CD8-positive, alpha-beta memory T cell (primary cell): ENCODE results near the gene EDC3. TPM values are rescaled to one million over a fixed set of nuclear protein-coding genes. Genes with fewer than 3 reads are reported as not detected.
A peak's percentile ranks its signal among the peaks of the same experiment; 100 is the strongest.
"Not testable (repeated sequence)": the region's sequence is repeated elsewhere in the genome, so short reads cannot be mapped to it uniquely, and the experiment has no call there.

Source experiments
- CTCF ChIA-PET: fragments of 350-600 bp; sonication (Branson Sonifier 250); formaldehyde crosslinking; loops from one replicate; lab custom pipeline; 2021; ENCODE audit warnings: antibody characterized with exemption; lab: Charles Lee
- POLR2A ChIA-PET: fragments of 350-600 bp; sonication (Branson Sonifier 250); formaldehyde crosslinking; loops from one replicate; lab custom pipeline; 2021; ENCODE audit warnings: antibody characterized with exemption; lab: Charles Lee
- DNase-seq, 5 donors: peaks; one replicate each; pipeline versions ENCODE4 v3.0.0 to v3.0.0-alpha.2; 2020 to 2022; ENCODE audit warnings: mixed read lengths in 1 of 5
- H3K27ac ChIP-seq: one replicate; pipeline ENCODE4 v1.7.0; 2013; ENCODE audit warnings: low read depth, mild to moderate bottlenecking, low read length, moderate library complexity
- H3K27me3 ChIP-seq: 2 replicates; pipeline ENCODE4 v1.7.0; 2013; ENCODE audit warnings: low read length, mild to moderate bottlenecking; ENCODE audit not compliant: insufficient read depth, poor library complexity, severe bottlenecking
- H3K36me3 ChIP-seq: 2 replicates; pipeline ENCODE4 v1.7.0; 2013; ENCODE audit warnings: mild to moderate bottlenecking, low read length, moderate library complexity; ENCODE audit not compliant: insufficient read depth
- H3K4me1 ChIP-seq: 2 replicates; pipeline ENCODE4 v1.7.0; 2013; ENCODE audit warnings: mild to moderate bottlenecking, low read length, moderate library complexity; ENCODE audit not compliant: insufficient read depth
- H3K4me3 ChIP-seq: 2 replicates; pipeline ENCODE4 v1.7.0; 2013; ENCODE audit warnings: mild to moderate bottlenecking, low read length
- H3K9me3 ChIP-seq: 2 replicates; pipeline ENCODE4 v1.7.0; 2013; ENCODE audit warnings: mild to moderate bottlenecking, low read length
- H3K27ac Mint-ChIP-seq, 8 donors: one replicate each; pipeline ENCODE4 v1.8.0; 2020 to 2021; ENCODE audit warnings: mixed read lengths in 8 of 8, mild to moderate bottlenecking in 6 of 8, inconsistent platforms in 3 of 8, moderate library complexity in 3 of 8
- H3K27me3 Mint-ChIP-seq, 2 donors: one replicate each; pipeline ENCODE4 v1.8.0; 2020 to 2021; ENCODE audit warnings: mixed read lengths in 2 of 2, mild to moderate bottlenecking in 1 of 2, moderate library complexity in 1 of 2
- H3K36me3 Mint-ChIP-seq, 3 donors: one replicate each; pipeline ENCODE4 v1.8.0; 2020 to 2021; ENCODE audit warnings: mixed read lengths in 3 of 3, inconsistent platforms in 1 of 3, mild to moderate bottlenecking in 1 of 3
- H3K4me1 Mint-ChIP-seq, 3 donors: one replicate each; pipeline ENCODE4 v1.8.0; 2020 to 2021; ENCODE audit warnings: mixed read lengths in 3 of 3, inconsistent platforms in 1 of 3, mild to moderate bottlenecking in 1 of 3
- H3K4me3 Mint-ChIP-seq, 7 donors: one replicate each; pipeline ENCODE4 v1.8.0; 2020 to 2021; ENCODE audit warnings: mixed read lengths in 7 of 7, mild to moderate bottlenecking in 6 of 7, moderate library complexity in 4 of 7, inconsistent platforms in 2 of 7
- H3K9me3 Mint-ChIP-seq, 5 donors: one replicate each; pipeline ENCODE4 v1.8.0; 2020 to 2022; ENCODE audit warnings: mixed read lengths in 5 of 5, mild to moderate bottlenecking in 3 of 5, moderate library complexity in 2 of 5, inconsistent platforms in 1 of 5
- polyA plus RNA-seq: library from polyadenylated mRNA; unstranded; fragments of 300-500 nt; fragmentation: Illumina TruSeq; gene quantifications from one replicate; pipeline ENCODE4 v1.2.3, GENCODE V29; 2021
- total RNA-seq, 2 experiments: library from RNA; stranded (reverse); gene quantifications; one replicate each; pipeline ENCODE4 v1.2.3, GENCODE V29; 2021

Gene EDC3
- total RNA-seq, result 10 to 100 TPM; 50.9 to 52.0 TPM
- polyA plus RNA-seq, result 29.9 TPM

GRCh38 chr15:74695597-74696397, at the start of gene EDC3:
Gene EDC3, minus strand, starts transcription at chr15:74696024. Its CDS starts 20,900 bp downstream, at chr15:74675124.
- POLR2A ChIA-PET, result interaction anchor here (1.4 kb wide), 1 partner anchor 80 kb away, joined by 5 read pairs; the partner anchor contains the start of gene CLK3

GRCh38 chr15:74742422-74742821, 46.6 kb upstream of the EDC3 start:
- Mint-ChIP-seq H3K4me3 (no peak overlapping the region), H3K4me1 (no peaks in the 10 kb centered on the region)
- POLR2A ChIA-PET, result no interaction called here

More at GRCh38 chr15:74695597-74696397, at the start of gene EDC3:
- Histone ChIP-seq H3K27me3 (no peaks in the 10 kb centered on the region), H3K9me3 (no peaks in the 10 kb centered on the region), H3K27ac (peak within 1 kb of the TSS; percentile 71), H3K36me3 (no peaks in the 10 kb centered on the region), H3K4me3 (peak within 1 kb of the TSS; percentile 86), H3K4me1 (peaks cover 14% of the 10 kb centered on the region)
- Mint-ChIP-seq H3K27ac (peak within 1 kb of the TSS; percentile 93 to 100 (median 99)), H3K4me3 (peak within 1 kb of the TSS; percentile 98 to 100 (median 100)), H3K36me3 (peaks cover 0 to 10% (median 0%) of the 10 kb centered on the region in 3 donors), H3K4me1 (peaks cover 38 to 53% (median 53%) of the 10 kb centered on the region in 3 donors), H3K9me3 (no peaks in the 10 kb centered on the region), H3K27me3 (peaks cover 0 to 5% of the 10 kb centered on the region in 2 donors)
- peak; percentile 82 to 90 (median 85) for DNase-seq
- CTCF ChIA-PET, result interaction anchor here (1.1 kb wide), 1 partner anchor 75 kb away, joined by 3 read pairs; no protein-coding TSS in a partner anchor

GRCh38 chr15:74738239-74738638, 42.4 kb upstream of the EDC3 start:
- H3K4me3 Mint-ChIP-seq, H3K4me3 ChIP-seq, H3K27me3 ChIP-seq, DNase-seq, H3K27ac ChIP-seq, POLR2A ChIA-PET, H3K36me3 ChIP-seq, H3K9me3 ChIP-seq, H3K4me1 ChIP-seq, H3K36me3 Mint-ChIP-seq, CTCF ChIA-PET, H3K4me1 Mint-ChIP-seq: not testable (repeated sequence)
- Mint-ChIP-seq H3K9me3 (peaks cover 0 to 10% (median 5%) of the 10 kb centered on the region in 5 donors), H3K27me3 (peaks cover 31 to 70% of the 10 kb centered on the region in 2 donors), H3K27ac (peak overlapping the region in 1 of 8 donors; percentile 9)

More at GRCh38 chr15:74742422-74742821, 46.6 kb upstream of the EDC3 start:
- CTCF ChIA-PET, result no interaction called here
- peaks cover 16 to 34% of the 10 kb centered on the region in 2 donors for H3K27me3 Mint-ChIP-seq
- Histone ChIP-seq H3K36me3 (no peaks in the 10 kb centered on the region), H3K4me1 (no peaks in the 10 kb centered on the region), H3K9me3 (no peaks in the 10 kb centered on the region), H3K4me3 (no peak overlapping the region), H3K27ac (no peak overlapping the region), H3K27me3 (no peaks in the 10 kb centered on the region)
- no peak for DNase-seq
- H3K27ac Mint-ChIP-seq, result no peak overlapping the region
- peaks cover 0 to 10% (median 5%) of the 10 kb centered on the region in 5 donors for H3K9me3 Mint-ChIP-seq
- peaks cover 0 to 5% (median 0%) of the 10 kb centered on the region in 3 donors for H3K36me3 Mint-ChIP-seq

GRCh38 chr15:74735305-74735704, 39.5 kb upstream of the EDC3 start:
- no peaks in the 10 kb centered on the region for H3K36me3 Mint-ChIP-seq
- Histone ChIP-seq H3K36me3 (no peaks in the 10 kb centered on the region), H3K4me3 (no peak overlapping the region), H3K27me3 (peaks cover 4% of the 10 kb centered on the region), H3K9me3 (no peaks in the 10 kb centered on the region), H3K4me1 (no peaks in the 10 kb centered on the region), H3K27ac (no peak overlapping the region)
- no peaks in the 10 kb centered on the region for H3K4me1 Mint-ChIP-seq
- peaks cover 25 to 75% of the 10 kb centered on the region in 2 donors for H3K27me3 Mint-ChIP-seq
- no peak overlapping the region for H3K27ac Mint-ChIP-seq
- no peak overlapping the region for H3K4me3 Mint-ChIP-seq
- ChIA-PET CTCF (interaction anchor here (1.3 kb wide), 1 partner anchor 24 kb away, joined by 3 read pairs; no protein-coding TSS in a partner anchor), POLR2A (no interaction called here)
- peaks cover 0 to 4% (median 0%) of the 10 kb centered on the region in 5 donors for H3K9me3 Mint-ChIP-seq
- no peak for DNase-seq

- POLR2A ChIA-PET, result no interaction called here
Observed at GRCh38 chr15:74733269-74733668, 37.4 kb upstream of the EDC3 start.

GRCh38 chr15:74732846-74733245, 37.0 kb upstream of the EDC3 start:
- no peak overlapping the region for H3K27ac Mint-ChIP-seq
- H3K4me3 ChIP-seq, result no peak overlapping the region
- no peaks in the 10 kb centered on the region for H3K36me3 Mint-ChIP-seq
- no peak overlapping the region for H3K27ac ChIP-seq
- no peak overlapping the region for H3K4me3 Mint-ChIP-seq
- H3K9me3 ChIP-seq, result no peaks in the 10 kb centered on the region
- no peaks in the 10 kb centered on the region for H3K4me1 Mint-ChIP-seq
- H3K27me3 Mint-ChIP-seq, result peaks cover 21 to 67% of the 10 kb centered on the region in 2 donors
- no peaks in the 10 kb centered on the region for H3K4me1 ChIP-seq
- peaks cover 4% of the 10 kb centered on the region for H3K27me3 ChIP-seq
- CTCF ChIA-PET, result interaction anchor here (0.6 kb wide), 1 partner anchor 139 kb away, joined by 3 read pairs; no protein-coding TSS in a partner anchor
- H3K36me3 ChIP-seq, result no peaks in the 10 kb centered on the region
- no peak for DNase-seq
- peaks cover 0 to 3% (median 0%) of the 10 kb centered on the region in 5 donors for H3K9me3 Mint-ChIP-seq
- POLR2A ChIA-PET, result no interaction called here

More at GRCh38 chr15:74733269-74733668, 37.4 kb upstream of the EDC3 start:
- CTCF ChIA-PET, result interaction anchor here (0.6 kb wide), 1 partner anchor 139 kb away, joined by 3 read pairs; no protein-coding TSS in a partner anchor
- Histone ChIP-seq H3K27ac (no peak overlapping the region), H3K4me3 (no peak overlapping the region), H3K4me1 (no peaks in the 10 kb centered on the region), H3K36me3 (no peaks in the 10 kb centered on the region), H3K9me3 (no peaks in the 10 kb centered on the region), H3K27me3 (peaks cover 4% of the 10 kb centered on the region)
- Mint-ChIP-seq H3K36me3 (no peaks in the 10 kb centered on the region), H3K4me1 (no peaks in the 10 kb centered on the region), H3K4me3 (no peak overlapping the region), H3K9me3 (peaks cover 0 to 4% (median 0%) of the 10 kb centered on the region in 5 donors), H3K27ac (no peak overlapping the region), H3K27me3 (peaks cover 23 to 69% of the 10 kb centered on the region in 2 donors)
- DNase-seq, result no peak

- Mint-ChIP-seq H3K9me3 (no peaks in the 10 kb centered on the region), H3K4me1 (peaks cover 3 to 9% (median 7%) of the 10 kb centered on the region in 3 donors), H3K27ac (no peak overlapping the region), H3K36me3 (no peaks in the 10 kb centered on the region), H3K27me3 (peaks cover 21 to 59% of the 10 kb centered on the region in 2 donors), H3K4me3 (no peak overlapping the region)
- peaks cover 7% of the 10 kb centered on the region for H3K4me1 ChIP-seq
- no peak overlapping the region for H3K27ac ChIP-seq
- ChIA-PET POLR2A (no interaction called here), CTCF (no interaction called here)
- H3K9me3 ChIP-seq, result no peaks in the 10 kb centered on the region
- H3K4me3 ChIP-seq, result no peak overlapping the region
- peaks cover 7% of the 10 kb centered on the region for H3K27me3 ChIP-seq
- no peaks in the 10 kb centered on the region for H3K36me3 ChIP-seq
- no peak for DNase-seq
Observed at GRCh38 chr15:74730619-74731316, 34.9 kb upstream of the EDC3 start.
